Activated CD4-positive, alpha-beta T cell treated with anti-CD3 and anti-CD28 coated beads, Interleukin-2, amount 50 U/mL, for 4 hours (primary cell): ENCODE measurements around the gene FANCC.
"Not testable (repeated sequence)": the region's sequence is repeated elsewhere in the genome, so short reads cannot be mapped to it uniquely, and the experiment has no call there.

Experiments
- DNase-seq, 2 experiments: peaks; one replicate each; pipeline ENCODE4 v3.0.0-alpha.2; 2020

The FANCC gene

GRCh38 chr9:95224376-95225019 lies 93.0 kb downstream of the FANCC start:
- DNase-seq, result no peak

- not testable (repeated sequence) for DNase-seq
These were observed 97.2 kb downstream of the FANCC start for GRCh38 chr9:95220352-95220751.

GRCh38 chr9:95218773-95219172 lies 98.7 kb downstream of the FANCC start:
- no peak for DNase-seq

- DNase-seq, result no peak
These were observed 99.6 kb downstream of the FANCC start for GRCh38 chr9:95217936-95218335.

- no peak for DNase-seq
These were observed 102.1 kb downstream of the FANCC start for GRCh38 chr9:95215336-95215898.

GRCh38 chr9:95213117-95213516 lies 104.4 kb downstream of the FANCC start:
- no peak for DNase-seq

GRCh38 chr9:95211028-95211427 lies 106.5 kb downstream of the FANCC start:
- DNase-seq, result no peak

- no peak for DNase-seq
These were observed 110.1 kb downstream of the FANCC start for GRCh38 chr9:95207403-95207802.

- no peak for DNase-seq
These were observed 111.4 kb downstream of the FANCC start for GRCh38 chr9:95206143-95206542.

- DNase-seq, result no peak
These were observed 112.8 kb downstream of the FANCC start for GRCh38 chr9:95204710-95205109.

- no peak for DNase-seq
These were observed 113.2 kb downstream of the FANCC start for GRCh38 chr9:95204310-95204709.

- DNase-seq, result not testable (repeated sequence)
These were observed 114.5 kb downstream of the FANCC start for GRCh38 chr9:95203019-95203418.

- DNase-seq, result no peak
These were observed 115.3 kb downstream of the FANCC start for GRCh38 chr9:95202076-95202681.

GRCh38 chr9:95201206-95201605 lies 116.3 kb downstream of the FANCC start:
- no peak for DNase-seq

GRCh38 chr9:95197692-95198271 lies 119.7 kb downstream of the FANCC start:
- no peak for DNase-seq

GRCh38 chr9:95193480-95193879 lies 124.0 kb downstream of the FANCC start:
- DNase-seq, result no peak

GRCh38 chr9:95193067-95193466 lies 124.4 kb downstream of the FANCC start:
- DNase-seq, result no peak

GRCh38 chr9:95192631-95193030 lies 124.9 kb downstream of the FANCC start:
- DNase-seq, result no peak

GRCh38 chr9:95190413-95190812 lies 127.1 kb downstream of the FANCC start:
- DNase-seq, result no peak

- no peak for DNase-seq
These were observed 128.0 kb downstream of the FANCC start for GRCh38 chr9:95189251-95190098.

- DNase-seq, result no peak
These were observed 129.1 kb downstream of the FANCC start for GRCh38 chr9:95188459-95188858.

- DNase-seq, result no peak
These were observed 131.6 kb downstream of the FANCC start for GRCh38 chr9:95185956-95186355.

- DNase-seq, result no peak
These were observed 134.5 kb downstream of the FANCC start for GRCh38 chr9:95182854-95183563.
